Prostate gland (tissue), 2 donors: ENCODE measurements around the gene ATP2C2. TPM values are rescaled to one million over a fixed set of nuclear protein-coding genes. Genes with fewer than 3 reads are reported as not detected.

Experiments used
- DNase-seq: peaks from one replicate; pipeline ENCODE4 v3.0.0-alpha.2; 2019; ENCODE audit warnings: low spot score
- H3K27ac ChIP-seq, 2 donors: fragments of 200-600 bp; sonication (generic); 2 replicates each; pipeline ENCODE4 v1.5.1; 2017 to 2019
- H3K27me3 ChIP-seq: fragments of 200-600 bp; sonication (generic); replicated peaks from 2 replicates; pipeline ENCODE4 v1.5.1; 2019; ENCODE audit not compliant: insufficient read depth
- H3K36me3 ChIP-seq, 2 donors: fragments of 200-600 bp; sonication (generic); 1 replicate in 1 of 2; 2 replicates in 1 of 2; pipeline versions ENCODE4 v1.5.1 to v1.8.1; 2017 to 2019
- H3K4me1 ChIP-seq: fragments of 200-600 bp; sonication (generic); replicated peaks from 2 replicates; pipeline ENCODE4 v1.5.1; 2019
- H3K4me3 ChIP-seq, 2 donors: fragments of 200-600 bp; sonication (generic); 2 replicates each; pipeline ENCODE4 v1.5.1; 2017 to 2019
- H3K9me3 ChIP-seq: fragments of 200-600 bp; sonication (generic); 2 replicates; pipeline ENCODE4 v1.5.1; 2017
- CTCF ChIP-seq, 4 experiments: fragments of 200-600 bp in 2 of 4; fragments of 450-650 bp in 2 of 4; sonication (generic) in 2 of 4; IDR thresholded peaks; 1 replicate in 3 of 4; 2 replicates in 1 of 4; pipeline ENCODE4 v1.5.1; 2016 to 2019; ENCODE audit warnings: antibody characterized with exemption in 4 of 4, mild to moderate bottlenecking in 2 of 4, moderate library complexity in 2 of 4
- POLR2A ChIP-seq: fragments of 450-650 bp; IDR thresholded peaks from one replicate; pipeline ENCODE4 v1.6.1; 2016; ENCODE audit warnings: antibody characterized with exemption, mild to moderate bottlenecking
- POLR2AphosphoS5 ChIP-seq: sonication (generic); formaldehyde crosslinking; IDR thresholded peaks from one replicate; pipeline ENCODE4 v1.6.1; 2017; ENCODE audit warnings: antibody characterized with exemption
- WGBS: methylation state at CpG from one replicate; pipeline ENCODE4 v1.1.5; 2018; 5-methylcytosine and 5-hydroxymethylcytosine counted together
- intact Hi-C: fragments of 100-400 bp; cut with DNase I; formaldehyde crosslinking; loops from one replicate; pipeline ENCODE4 v1.14.2; 2022
- total RNA-seq, 2 donors: library from RNA; depleted of rRNA; stranded (reverse); fragments of >200 nt; gene quantifications; one replicate each; pipeline ENCODE4 v1.1.0, GENCODE V29; 2016

The ATP2C2 gene
- total RNA-seq, 2 donors from 2014 or later, result 43.7 to 56.1 TPM

GRCh38 chr16:84357191-84357651 lies 11.1 kb upstream of the ATP2C2 start:
- no peaks in the 10 kb centered on the region for H3K4me1 ChIP-seq
- 40% methylated on average over 9 of the region's 9 CpGs for WGBS
- no peak overlapping the region for H3K4me3 ChIP-seq
- TF ChIP-seq POLR2A (no peak), CTCF (IDR thresholded peaks at IDR 0.05) (no peak), POLR2AphosphoS5 (no peak)
- no peaks in the 10 kb centered on the region for H3K36me3 ChIP-seq
- H3K9me3 ChIP-seq, result no peaks in the 10 kb centered on the region
- peak; percentile 50 for DNase-seq
- intact Hi-C loops, result no loop called here
- peak overlapping the region; percentile 55 to 70 for H3K27ac ChIP-seq
- no peaks in the 10 kb centered on the region for H3K27me3 ChIP-seq

- Histone ChIP-seq H3K4me3 (no peak overlapping the region), H3K36me3 (no peaks in the 10 kb centered on the region), H3K4me1 (no peaks in the 10 kb centered on the region), H3K27ac (no peak overlapping the region), H3K9me3 (no peaks in the 10 kb centered on the region), H3K27me3 (no peaks in the 10 kb centered on the region)
- 83% methylated on average over 14 of the region's 14 CpGs for WGBS
- no peak for DNase-seq
- intact Hi-C loops, result no loop called here
- TF ChIP-seq POLR2A, result no peak
- TF ChIP-seq CTCF (IDR thresholded peaks at IDR 0.05), result no peak
- peak; percentile 4 for TF ChIP-seq POLR2AphosphoS5
Measured at GRCh38 chr16:84358601-84359295, 9.6 kb upstream of the ATP2C2 start.

GRCh38 chr16:84359326-84359725 lies 9.0 kb upstream of the ATP2C2 start:
- WGBS, result 84% methylated on average over 8 of the region's 8 CpGs
- no peak for TF ChIP-seq CTCF (IDR thresholded peaks at IDR 0.05)
- no peak for TF ChIP-seq POLR2AphosphoS5
- TF ChIP-seq POLR2A, result no peak
- intact Hi-C loops, result no loop called here

GRCh38 chr16:84360170-84360569 lies 8.2 kb upstream of the ATP2C2 start:
- H3K27ac ChIP-seq, result no peak overlapping the region
- TF ChIP-seq POLR2AphosphoS5 (no peak), POLR2A (no peak), CTCF (IDR thresholded peaks at IDR 0.05) (no peak)
- intact Hi-C loops, result no loop called here
- no peaks in the 10 kb centered on the region for H3K36me3 ChIP-seq
- no peaks in the 10 kb centered on the region for H3K4me1 ChIP-seq
- no peak overlapping the region for H3K4me3 ChIP-seq
- no peaks in the 10 kb centered on the region for H3K9me3 ChIP-seq
- WGBS, result 88% methylated on average over 15 of the region's 15 CpGs
- DNase-seq, result no peak
- no peaks in the 10 kb centered on the region for H3K27me3 ChIP-seq

More at GRCh38 chr16:84359326-84359725, 9.0 kb upstream of the ATP2C2 start:
- Histone ChIP-seq H3K36me3 (no peaks in the 10 kb centered on the region), H3K27me3 (no peaks in the 10 kb centered on the region), H3K27ac (no peak overlapping the region), H3K4me3 (no peak overlapping the region), H3K9me3 (no peaks in the 10 kb centered on the region), H3K4me1 (no peaks in the 10 kb centered on the region)
- DNase-seq, result no peak

GRCh38 chr16:84360748-84361147 lies 7.6 kb upstream of the ATP2C2 start:
- no peak for TF ChIP-seq CTCF (IDR thresholded peaks at IDR 0.05)
- no peak for TF ChIP-seq POLR2A
- TF ChIP-seq POLR2AphosphoS5, result no peak
- 82% methylated on average over 4 of the region's 4 CpGs for WGBS
- H3K27me3 ChIP-seq, result no peaks in the 10 kb centered on the region
- H3K27ac ChIP-seq, result no peak overlapping the region
- DNase-seq, result no peak
- intact Hi-C loops, result no loop called here
- H3K9me3 ChIP-seq, result no peaks in the 10 kb centered on the region
- H3K4me1 ChIP-seq, result no peaks in the 10 kb centered on the region
- H3K36me3 ChIP-seq, result no peaks in the 10 kb centered on the region
- H3K4me3 ChIP-seq, result no peak overlapping the region
